IPS-18a (cell line): Measurements from ENCODE around the gene SH3BGRL2.

Experiments used
- H3K27ac ChIP-seq: one replicate; pipeline ENCODE4 v1.5.1; 2013; ENCODE audit warnings: low read length
- H3K27me3 ChIP-seq: one replicate; pipeline ENCODE4 v1.6.1; 2013; ENCODE audit warnings: mild to moderate bottlenecking, low read length; ENCODE audit not compliant: control insufficient read depth, insufficient read depth
- H3K36me3 ChIP-seq: one replicate; pipeline ENCODE4 v1.6.1; 2013; ENCODE audit warnings: low read depth, low read length; ENCODE audit not compliant: control insufficient read depth
- H3K4me1 ChIP-seq: one replicate; pipeline ENCODE4 v1.6.1; 2013; ENCODE audit warnings: low read depth, low read length; ENCODE audit not compliant: control insufficient read depth
- H3K4me3 ChIP-seq: one replicate; pipeline ENCODE4 v1.5.1; 2013; ENCODE audit warnings: low read length
- H3K9ac ChIP-seq: one replicate; pipeline ENCODE4 v1.6.1; 2013; ENCODE audit warnings: mild to moderate bottlenecking, low read length, moderate library complexity
- H3K9me3 ChIP-seq: one replicate; pipeline ENCODE4 v1.6.1; 2013; ENCODE audit warnings: low read depth, low read length; ENCODE audit not compliant: control insufficient read depth

The SH3BGRL2 gene

DNA sequence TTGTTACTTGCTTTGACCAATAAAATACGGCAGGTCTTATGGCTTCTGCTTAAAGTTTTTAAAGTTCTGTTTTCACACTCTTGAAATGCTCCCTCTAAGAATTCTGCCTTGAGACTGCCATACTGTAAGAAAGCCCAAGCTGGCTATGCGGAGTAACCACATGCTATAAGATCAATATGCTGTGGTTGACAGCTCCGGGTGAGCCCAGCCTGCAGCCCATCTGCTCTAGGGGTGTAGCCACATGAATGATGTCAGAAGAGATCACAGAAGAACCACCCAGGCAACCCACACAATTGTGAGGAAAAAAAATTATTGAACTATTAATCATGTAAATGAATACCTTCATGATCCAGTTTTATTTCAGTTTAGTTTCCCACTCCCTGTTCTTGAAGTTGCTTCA lies 26.1 kb upstream of the SH3BGRL2 start:
- Histone ChIP-seq H3K9me3 (no peaks in the 10 kb centered on the region), H3K4me3 (no peak overlapping the region), H3K9ac (no peak overlapping the region), H3K27me3 (no peaks in the 10 kb centered on the region), H3K27ac (no peak overlapping the region), H3K36me3 (no peaks in the 10 kb centered on the region), H3K4me1 (no peaks in the 10 kb centered on the region)

DNA sequence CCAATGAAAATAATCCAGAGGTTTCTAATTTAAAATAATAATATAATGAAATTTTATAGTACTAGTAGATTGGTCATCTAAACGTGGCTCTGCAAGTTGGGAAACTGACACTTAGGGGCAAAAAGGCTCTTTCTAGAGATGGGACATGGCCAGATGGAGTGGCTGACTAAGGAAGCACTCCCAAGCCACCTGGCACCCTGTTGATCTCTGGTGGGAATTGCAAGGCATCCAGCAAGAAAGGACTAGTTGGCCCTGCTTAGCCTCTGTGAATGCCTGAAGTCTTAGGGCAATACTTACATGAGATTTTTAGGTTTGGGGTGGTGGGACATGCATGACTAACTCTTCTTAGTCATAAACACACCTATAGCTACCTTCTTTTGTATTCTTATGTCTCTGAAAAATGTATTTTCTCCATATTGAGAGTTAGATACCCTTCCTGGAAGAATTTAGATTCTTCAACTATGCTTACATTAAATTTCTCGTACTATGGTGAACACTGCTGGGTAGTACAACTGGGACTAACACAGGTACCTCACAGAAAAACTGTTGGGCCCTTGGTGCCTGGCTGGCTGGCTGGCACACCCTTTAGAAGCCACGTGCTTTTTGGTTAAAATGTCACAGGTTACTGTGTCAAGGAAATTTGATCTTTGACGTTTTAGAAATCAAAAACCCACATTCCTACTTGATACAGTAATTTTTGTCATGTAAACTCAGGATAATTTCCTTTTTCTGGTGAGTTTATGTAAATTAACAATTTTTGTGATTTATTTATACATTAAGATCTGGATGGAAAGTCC lies 25.0 kb upstream of the SH3BGRL2 start:
- no peaks in the 10 kb centered on the region for H3K4me1 ChIP-seq
- H3K36me3 ChIP-seq, result no peaks in the 10 kb centered on the region
- no peaks in the 10 kb centered on the region for H3K27me3 ChIP-seq
- H3K4me3 ChIP-seq, result no peak overlapping the region
- no peak overlapping the region for H3K27ac ChIP-seq
- no peak overlapping the region for H3K9ac ChIP-seq
- H3K9me3 ChIP-seq, result no peaks in the 10 kb centered on the region

DNA sequence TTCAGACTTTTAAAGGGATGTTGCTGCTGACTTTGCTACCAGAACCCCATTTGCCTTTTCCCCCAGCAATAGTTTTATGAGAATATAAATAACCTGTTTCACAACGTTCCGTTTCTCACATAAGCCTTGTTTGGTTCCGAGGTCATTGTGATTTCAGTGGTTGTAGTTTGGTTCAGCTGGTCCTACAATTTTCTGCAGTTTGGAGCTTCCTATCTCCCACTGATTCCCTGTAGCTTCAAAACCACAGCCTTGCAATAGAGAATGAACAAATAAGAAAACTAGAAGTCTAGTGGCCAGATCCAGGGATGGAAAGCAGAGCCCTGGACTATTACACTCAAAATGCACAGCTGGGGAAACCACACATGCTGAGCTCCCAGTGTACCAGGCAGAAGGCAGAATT lies 24.1 kb upstream of the SH3BGRL2 start:
- Histone ChIP-seq H3K4me1 (no peaks in the 10 kb centered on the region), H3K9ac (no peak overlapping the region), H3K4me3 (no peak overlapping the region), H3K27ac (no peak overlapping the region), H3K9me3 (no peaks in the 10 kb centered on the region), H3K27me3 (no peaks in the 10 kb centered on the region), H3K36me3 (no peaks in the 10 kb centered on the region)

DNA sequence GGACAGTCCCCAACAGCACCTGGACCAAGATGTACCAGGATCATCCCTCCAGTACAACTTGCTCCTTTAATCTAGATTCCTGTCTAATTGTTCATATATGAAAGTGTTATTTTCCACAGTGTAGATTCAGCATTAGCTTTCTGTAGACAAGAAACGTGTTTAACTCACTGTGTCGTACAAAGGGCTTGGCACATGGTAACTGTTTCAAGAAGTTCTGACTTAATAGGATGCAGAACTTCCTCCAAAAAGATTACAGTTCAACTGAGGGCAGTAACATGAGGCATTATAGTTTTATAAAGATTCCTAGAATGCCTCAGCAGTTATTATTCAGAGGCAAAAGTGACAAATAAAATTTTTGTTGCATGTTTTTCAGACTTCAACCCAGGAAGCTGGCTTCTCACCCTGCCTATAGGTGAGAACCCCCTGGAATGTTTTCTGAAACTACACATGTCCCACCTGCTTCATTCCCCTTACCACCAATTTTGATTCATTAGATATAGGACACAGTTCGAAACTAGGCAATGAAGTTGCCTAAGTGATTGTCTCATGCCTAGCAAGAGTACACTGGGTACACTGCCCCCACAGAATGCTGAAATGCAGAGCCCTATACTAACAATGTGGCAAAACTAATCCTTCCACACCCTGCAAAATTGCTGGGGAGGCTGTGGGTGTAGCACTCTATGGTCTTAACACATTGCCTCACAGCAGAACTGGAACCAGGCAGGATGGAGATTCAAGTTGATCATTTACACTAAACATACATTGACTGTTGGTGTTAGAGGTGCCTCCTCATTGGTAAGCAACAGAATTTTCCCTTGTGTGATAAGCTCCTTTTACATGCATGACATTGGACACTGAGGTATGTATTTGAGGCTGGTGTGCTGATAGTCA lies 22.6 kb upstream of the SH3BGRL2 start:
- Histone ChIP-seq H3K36me3 (no peaks in the 10 kb centered on the region), H3K27me3 (no peaks in the 10 kb centered on the region), H3K9ac (no peak overlapping the region), H3K4me3 (no peak overlapping the region), H3K4me1 (no peaks in the 10 kb centered on the region), H3K27ac (no peak overlapping the region), H3K9me3 (no peaks in the 10 kb centered on the region)

DNA sequence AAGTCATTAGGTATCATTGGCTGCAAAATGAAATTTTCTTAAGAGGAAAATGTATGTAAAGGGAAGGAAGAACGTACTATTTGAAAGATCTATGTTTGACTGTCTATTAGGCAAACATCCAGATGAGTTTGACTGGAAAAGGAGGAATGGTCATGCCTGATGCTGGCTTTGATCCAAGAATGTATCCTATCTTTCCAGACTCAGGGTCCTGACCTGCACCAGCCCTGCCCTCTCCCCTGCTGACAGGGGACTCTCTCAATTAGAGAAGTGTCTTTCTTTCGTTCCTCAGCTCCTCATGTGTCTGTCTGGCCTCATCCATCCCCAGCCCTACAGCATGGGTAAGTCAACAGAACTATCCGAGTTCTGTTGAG lies 21.9 kb upstream of the SH3BGRL2 start:
- H3K27ac ChIP-seq, result no peak overlapping the region
- H3K36me3 ChIP-seq, result no peaks in the 10 kb centered on the region
- no peaks in the 10 kb centered on the region for H3K9me3 ChIP-seq
- no peaks in the 10 kb centered on the region for H3K4me1 ChIP-seq
- H3K27me3 ChIP-seq, result no peaks in the 10 kb centered on the region
- no peak overlapping the region for H3K9ac ChIP-seq
- H3K4me3 ChIP-seq, result no peak overlapping the region

DNA sequence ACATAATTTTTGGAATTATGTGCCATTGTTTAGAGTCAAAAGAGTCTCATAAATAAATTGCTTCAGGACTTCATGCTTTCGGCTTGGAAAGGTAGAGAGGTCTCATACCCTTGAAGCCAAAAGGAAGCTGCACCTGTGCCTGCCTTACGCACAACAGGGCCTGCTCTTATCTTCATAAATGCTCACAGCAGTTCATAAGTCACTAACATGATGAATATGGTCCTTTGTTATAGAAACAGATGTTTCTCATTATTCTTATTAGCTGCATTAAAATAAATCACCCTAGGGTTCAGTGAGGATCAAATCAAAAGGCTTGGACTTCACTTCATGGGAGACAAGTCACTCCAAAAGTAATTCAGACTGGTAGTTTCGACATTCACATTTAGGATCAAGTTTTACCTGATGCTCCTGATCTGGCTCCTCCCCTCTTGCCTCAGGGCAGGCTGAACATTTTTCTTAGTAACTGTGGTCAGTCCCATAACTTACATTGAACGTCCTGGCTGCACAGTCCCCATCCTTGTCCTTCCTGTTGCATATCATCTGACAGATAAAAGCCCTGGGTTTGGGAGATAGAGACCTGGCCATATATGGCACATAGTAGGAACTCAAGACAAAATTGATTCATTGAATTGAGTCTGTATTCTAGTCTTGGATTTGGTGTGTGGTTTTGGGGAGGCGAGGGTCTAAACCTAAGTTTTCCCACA lies 20.7 kb upstream of the SH3BGRL2 start:
- H3K9ac ChIP-seq, result no peak overlapping the region
- H3K36me3 ChIP-seq, result no peaks in the 10 kb centered on the region
- H3K4me3 ChIP-seq, result no peak overlapping the region
- H3K27ac ChIP-seq, result no peak overlapping the region
- H3K27me3 ChIP-seq, result no peaks in the 10 kb centered on the region
- H3K9me3 ChIP-seq, result no peaks in the 10 kb centered on the region
- H3K4me1 ChIP-seq, result no peaks in the 10 kb centered on the region

DNA sequence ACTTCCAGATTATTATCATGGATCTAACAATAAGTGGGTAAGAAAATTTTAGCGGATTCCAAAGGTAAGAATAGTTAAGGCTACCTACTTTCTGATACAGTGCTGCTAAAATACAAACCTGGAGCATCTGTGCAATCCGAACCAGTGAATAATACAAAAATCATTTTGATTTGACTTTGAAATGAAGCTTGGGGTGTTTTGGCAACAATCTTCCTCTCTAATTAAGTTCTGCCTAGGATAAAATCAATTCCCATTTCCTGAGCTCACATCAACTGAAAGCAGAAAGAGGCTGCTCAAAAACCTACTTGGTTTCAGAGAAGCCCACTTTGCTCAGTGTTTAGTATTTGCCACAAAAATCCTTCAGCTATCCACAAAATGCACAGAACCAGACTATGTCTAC lies 18.7 kb upstream of the SH3BGRL2 start:
- Histone ChIP-seq H3K36me3 (no peaks in the 10 kb centered on the region), H3K4me3 (no peak overlapping the region), H3K4me1 (no peaks in the 10 kb centered on the region), H3K27ac (no peak overlapping the region), H3K9me3 (no peaks in the 10 kb centered on the region), H3K27me3 (no peaks in the 10 kb centered on the region), H3K9ac (no peak overlapping the region)

DNA sequence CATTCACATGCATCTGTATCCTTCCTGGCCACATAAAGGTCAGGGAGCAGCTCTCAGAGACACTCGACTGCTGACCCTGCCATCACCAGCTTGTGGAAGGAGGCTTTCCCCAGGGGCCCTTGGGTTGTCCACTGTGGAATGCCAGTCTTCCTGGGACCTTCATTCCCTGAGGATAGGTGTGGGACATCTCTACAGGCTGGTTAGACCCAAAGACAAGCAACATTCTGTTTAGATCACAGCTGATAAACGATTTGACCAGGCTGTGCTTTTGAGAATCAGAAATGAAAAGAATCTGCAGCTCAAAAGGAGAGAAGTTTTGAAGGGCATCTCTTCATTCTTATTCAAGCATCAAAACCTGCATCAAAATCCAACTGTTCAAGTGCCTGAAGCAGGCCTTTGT lies 18.2 kb upstream of the SH3BGRL2 start:
- H3K9ac ChIP-seq, result no peak overlapping the region
- H3K4me3 ChIP-seq, result no peak overlapping the region
- H3K36me3 ChIP-seq, result no peaks in the 10 kb centered on the region
- no peaks in the 10 kb centered on the region for H3K27me3 ChIP-seq
- H3K4me1 ChIP-seq, result no peaks in the 10 kb centered on the region
- H3K9me3 ChIP-seq, result no peaks in the 10 kb centered on the region
- H3K27ac ChIP-seq, result no peak overlapping the region

DNA sequence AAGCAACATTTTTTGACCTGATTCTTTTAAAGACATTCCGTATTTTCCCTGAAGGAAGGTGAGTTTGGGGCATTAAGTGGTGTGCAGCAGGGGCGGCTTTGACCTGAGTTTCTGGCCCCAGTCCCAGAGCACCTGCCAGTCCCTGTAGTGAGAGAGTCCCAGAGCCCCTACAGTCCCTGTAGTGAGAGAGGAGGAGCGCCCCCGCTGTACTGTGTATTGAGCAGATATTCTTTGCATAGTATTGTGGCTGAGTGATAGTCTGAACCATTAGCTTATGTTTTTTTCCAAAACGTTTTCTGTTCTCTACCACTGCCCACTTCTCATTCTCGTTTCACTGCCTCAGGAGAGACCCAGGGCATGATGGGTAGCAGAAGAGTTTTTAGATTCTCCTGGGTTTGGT lies 17.2 kb upstream of the SH3BGRL2 start:
- no peaks in the 10 kb centered on the region for H3K27me3 ChIP-seq
- no peaks in the 10 kb centered on the region for H3K9me3 ChIP-seq
- no peaks in the 10 kb centered on the region for H3K4me1 ChIP-seq
- H3K4me3 ChIP-seq, result no peak overlapping the region
- no peaks in the 10 kb centered on the region for H3K36me3 ChIP-seq
- no peak overlapping the region for H3K9ac ChIP-seq
- H3K27ac ChIP-seq, result no peak overlapping the region

DNA sequence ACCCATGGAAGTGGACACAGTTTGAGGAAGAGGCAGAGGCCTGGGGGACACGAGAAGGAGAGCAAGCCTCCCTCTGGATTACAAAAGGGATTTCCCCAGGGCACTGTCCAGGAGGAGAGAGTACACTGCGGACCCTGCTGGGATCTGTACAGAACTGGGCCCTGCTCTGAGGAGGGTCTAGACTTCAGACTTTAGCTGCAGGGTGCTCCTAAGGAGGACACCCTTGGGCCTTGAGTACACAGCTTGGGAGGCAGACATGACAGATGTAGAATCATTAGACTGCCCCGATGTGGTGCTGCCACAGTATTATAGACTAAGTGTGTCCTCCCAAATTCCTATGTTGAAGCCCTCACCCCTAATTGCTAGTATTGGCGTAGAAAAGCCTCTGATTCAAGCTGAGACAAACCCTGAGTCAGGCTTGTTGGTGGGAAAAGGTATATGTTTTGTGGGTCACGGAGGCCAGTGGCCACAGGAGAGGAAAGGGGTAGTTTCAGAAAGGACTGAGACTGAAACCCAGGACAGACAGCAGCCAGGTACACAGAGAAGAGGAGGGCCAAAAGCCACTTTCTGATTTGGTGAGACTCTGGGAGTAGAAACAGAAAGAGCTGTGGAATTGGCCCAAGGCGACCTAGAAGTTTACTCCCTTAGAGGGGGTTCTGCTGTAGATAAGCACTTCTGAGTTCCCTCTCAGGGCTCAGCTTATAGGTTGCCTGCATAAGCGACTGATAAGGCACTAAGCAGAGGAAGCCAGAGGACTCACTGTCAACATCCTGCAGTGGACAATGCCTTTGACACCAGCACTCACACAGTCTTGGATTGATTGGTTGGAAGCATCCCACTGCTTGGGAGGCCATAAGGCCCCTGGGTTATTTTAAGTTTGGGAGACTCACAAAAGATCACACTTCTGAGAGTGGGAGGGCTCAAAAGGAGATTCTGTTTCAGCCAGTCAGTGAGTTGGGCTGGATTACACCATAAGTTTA lies 16.5 kb upstream of the SH3BGRL2 start:
- H3K27me3 ChIP-seq, result no peaks in the 10 kb centered on the region
- H3K4me3 ChIP-seq, result no peak overlapping the region
- no peaks in the 10 kb centered on the region for H3K4me1 ChIP-seq
- H3K9me3 ChIP-seq, result no peaks in the 10 kb centered on the region
- H3K27ac ChIP-seq, result no peak overlapping the region
- H3K36me3 ChIP-seq, result no peaks in the 10 kb centered on the region
- H3K9ac ChIP-seq, result no peak overlapping the region

DNA sequence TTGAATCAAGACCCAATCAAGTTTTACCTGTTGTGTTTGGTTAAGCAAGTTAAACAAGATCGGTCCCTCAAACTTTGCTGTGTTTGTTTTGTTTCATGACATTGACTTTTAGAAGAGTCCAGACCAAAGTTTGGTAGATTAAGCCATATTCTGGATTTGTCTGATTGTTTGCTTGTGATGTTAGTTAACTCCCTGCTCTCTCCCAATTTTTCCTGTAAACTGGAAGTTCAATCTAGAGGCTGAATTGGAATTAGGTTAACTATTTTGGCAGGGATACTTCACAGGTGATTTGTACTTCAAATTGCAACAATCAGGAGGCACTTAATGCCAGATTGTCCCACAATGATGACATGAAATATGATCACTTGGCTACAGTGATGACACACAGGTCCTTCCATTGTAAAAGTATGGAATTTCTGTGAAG lies 13.6 kb upstream of the SH3BGRL2 start:
- Histone ChIP-seq H3K27ac (no peak overlapping the region), H3K4me1 (no peaks in the 10 kb centered on the region)

More for the DNA sequence above, 13.6 kb upstream of the SH3BGRL2 start:
- Histone ChIP-seq H3K4me3 (no peak overlapping the region), H3K9me3 (no peaks in the 10 kb centered on the region), H3K9ac (no peak overlapping the region), H3K36me3 (no peaks in the 10 kb centered on the region), H3K27me3 (no peaks in the 10 kb centered on the region)
